Lung microvascular endothelial cell (primary cell): Measurements from ENCODE around the gene L3MBTL2. TPM values are rescaled to one million over a fixed set of nuclear protein-coding genes. Genes with fewer than 3 reads are reported as not detected.

Source experiments
- DNase-seq, 2 donors: peaks; one replicate each; pipeline versions ENCODE4 v3.0.0 to v3.0.0-alpha.2; 2010; ENCODE audit warnings: low read depth in 2 of 2
- total RNA-seq: library from RNA; depleted of rRNA; stranded (reverse); fragments of >200 nt; gene quantifications from 2 replicates; pipeline ENCODE4 v1.2.1, GENCODE V29; 2014

The L3MBTL2 gene
- total RNA-seq, 1 donor from 2014 or later: 21.6 TPM

GRCh38 chr22:41206719-41207118 lies 1.6 kb downstream of the L3MBTL2 start:
- DNase-seq: no peak

- DNase-seq: no peak
These were observed 10.3 kb downstream of the L3MBTL2 start for GRCh38 chr22:41215409-41215808.

GRCh38 chr22:41215926-41216325 lies 10.8 kb downstream of the L3MBTL2 start:
- no peak for DNase-seq

GRCh38 chr22:41216984-41217383 lies 11.9 kb downstream of the L3MBTL2 start:
- peak in 1 of 2 donors; percentile 39 for DNase-seq

GRCh38 chr22:41217553-41218157 lies 12.5 kb downstream of the L3MBTL2 start:
- DNase-seq: peak in 1 of 2 donors; percentile 86

GRCh38 chr22:41222846-41223507 lies 17.9 kb downstream of the L3MBTL2 start:
- no peak for DNase-seq

- DNase-seq: no peak
These were observed 18.4 kb downstream of the L3MBTL2 start for GRCh38 chr22:41223535-41223934.

- DNase-seq: no peak
These were observed 21.9 kb downstream of the L3MBTL2 start for GRCh38 chr22:41226723-41227655.

GRCh38 chr22:41229215-41229614 lies 24.1 kb downstream of the L3MBTL2 start:
- no peak for DNase-seq

GRCh38 chr22:41229730-41230400 lies 24.8 kb downstream of the L3MBTL2 start:
- peak; percentile 51 to 86 for DNase-seq

- DNase-seq: no peak
These were observed 25.3 kb downstream of the L3MBTL2 start for GRCh38 chr22:41230401-41230785.

GRCh38 chr22:41231369-41231768 lies 26.3 kb downstream of the L3MBTL2 start:
- DNase-seq: no peak

- DNase-seq: no peak
These were observed 29.9 kb downstream of the L3MBTL2 start for GRCh38 chr22:41234815-41235695.

- DNase-seq: no peak
These were observed 32.1 kb downstream of the L3MBTL2 start for GRCh38 chr22:41237036-41237706.

- DNase-seq: peak; percentile 42 to 72
These were observed 32.8 kb downstream of the L3MBTL2 start for GRCh38 chr22:41237707-41238569.

GRCh38 chr22:41238570-41239442 lies 33.7 kb downstream of the L3MBTL2 start:
- DNase-seq: no peak

- DNase-seq: no peak
These were observed 34.5 kb downstream of the L3MBTL2 start for GRCh38 chr22:41239443-41240128.
